Keratinocyte (primary cell): ENCODE data around the gene GRM1. TPM values are rescaled to one million over a fixed set of nuclear protein-coding genes. Genes with fewer than 3 reads are reported as not detected.

Experiments
- DNase-seq: peaks from one replicate; pipeline ENCODE4 v3.0.0-alpha.2; 2011; ENCODE audit warnings: low read depth, missing footprints, low spot score
- FAIRE-seq: peaks from 2 replicates; lab custom pipeline; 2011; peaks lifted over from hg19 to GRCh38; lab: Jason Lieb, UNC
- H2AFZ ChIP-seq: 2 replicates; pipeline ENCODE4 v1.6.0; 2012; ENCODE audit warnings: low read length, control low read depth, inconsistent platforms; ENCODE audit not compliant: control insufficient read depth
- H3K27ac ChIP-seq: 2 replicates; pipeline ENCODE4 v1.5.1; 2011; ENCODE audit warnings: low read length; ENCODE audit not compliant: control insufficient read depth, insufficient read depth
- H3K27me3 ChIP-seq: 3 replicates; pipeline ENCODE4 v1.6.0; 2011; ENCODE audit warnings: low read length; ENCODE audit not compliant: control insufficient read depth, insufficient read depth; ENCODE audit errors: extremely low read depth
- H3K36me3 ChIP-seq, 2 experiments: 2 replicates in 1 of 2; 3 replicates in 1 of 2; pipeline ENCODE4 v1.5.1; 2011; ENCODE audit warnings: low read length in 2 of 2, mild to moderate bottlenecking in 1 of 2; ENCODE audit not compliant: control insufficient read depth in 2 of 2, insufficient read depth in 2 of 2; ENCODE audit errors: extremely low read depth in 1 of 2
- H3K4me1 ChIP-seq: 3 replicates; pipeline ENCODE4 v1.5.1; 2011; ENCODE audit warnings: low read length; ENCODE audit not compliant: control insufficient read depth, insufficient read depth; ENCODE audit errors: extremely low read depth
- H3K4me2 ChIP-seq: 3 replicates; pipeline ENCODE4 v1.6.0; 2011; ENCODE audit warnings: low read depth, low read length; ENCODE audit not compliant: control insufficient read depth, insufficient read depth; ENCODE audit errors: extremely low read depth
- H3K4me3 ChIP-seq, 3 experiments: fragments of 200-600 bp in 1 of 3; sonication (generic) in 1 of 3; 2 replicates in 2 of 3; 3 replicates in 1 of 3; pipeline ENCODE4 v1.5.1; 2011 to 2016; ENCODE audit warnings: low read length in 3 of 3, mild to moderate bottlenecking in 3 of 3, control low read depth in 2 of 3, inconsistent platforms in 1 of 3, low read depth in 1 of 3, mixed read lengths in 1 of 3, mixed run types in 1 of 3, moderate library complexity in 1 of 3; ENCODE audit not compliant: control insufficient read depth in 2 of 3, insufficient read depth in 2 of 3; ENCODE audit errors: extremely low read depth in 1 of 3
- H3K79me2 ChIP-seq: 2 replicates; pipeline ENCODE4 v1.6.0; 2012; ENCODE audit warnings: low read length; ENCODE audit not compliant: control insufficient read depth, insufficient read depth
- H3K9ac ChIP-seq: 3 replicates; pipeline ENCODE4 v1.6.0; 2011; ENCODE audit warnings: low read length; ENCODE audit not compliant: control insufficient read depth, insufficient read depth; ENCODE audit errors: extremely low read depth
- H3K9me1 ChIP-seq: 3 replicates; pipeline ENCODE4 v1.6.0; 2011; ENCODE audit warnings: low read length; ENCODE audit not compliant: control insufficient read depth, insufficient read depth; ENCODE audit errors: extremely low read depth
- H3K9me3 ChIP-seq: 2 replicates; pipeline ENCODE4 v1.5.1; 2012; ENCODE audit warnings: low read depth, low read length; ENCODE audit not compliant: control insufficient read depth
- H4K20me1 ChIP-seq: 3 replicates; pipeline ENCODE4 v1.6.0; 2011; ENCODE audit warnings: low read length; ENCODE audit not compliant: control insufficient read depth, insufficient read depth; ENCODE audit errors: extremely low read depth
- CTCF ChIP-seq, 3 experiments: IDR thresholded peaks in 1 of 3; conservative IDR thresholded peaks in 1 of 3; optimal IDR thresholded peaks in 1 of 3; 2 replicates in 2 of 3; 3 replicates in 1 of 3; pipeline versions ENCODE3 to v1.5.1; 2011; ENCODE audit warnings: low read length in 3 of 3, mild to moderate bottlenecking in 3 of 3, moderate library complexity in 2 of 3, control low read depth in 1 of 3, inconsistent platforms in 1 of 3; ENCODE audit not compliant: insufficient read depth in 2 of 3; ENCODE audit errors: extremely low read depth in 1 of 3
- EZH2 ChIP-seq: IDR thresholded peaks from one replicate; pipeline ENCODE4 v1.6.1; 2012; ENCODE audit warnings: inconsistent platforms, mild to moderate bottlenecking, low read length, moderate library complexity
- dilution Hi-C: fragments of 300-500 bp; cut with MboI; formaldehyde crosslinking; loops from one replicate; pipeline ENCODE4 v1.7.0; 2020; ENCODE audit warnings: low sequenced_read_pairs; ENCODE audit not compliant: extremely low pct_ligation_motif_present
- polyA plus RNA-seq, 5 experiments: library from polyadenylated mRNA; depleted of rRNA in 3 of 5; stranded (reverse) in 3 of 5; stranded (forward) in 1 of 5; unstranded in 1 of 5; fragments of >200 nt; gene quantifications; 1 replicate in 1 of 5; 2 replicates in 3 of 5; 3 replicates in 1 of 5; pipeline versions ENCODE4 v1.2.1 to v1.2.3, GENCODE V29; 2011 to 2012; ENCODE audit warnings: missing spikeins in 2 of 5, low read depth in 1 of 5, low replicate concordance in 1 of 5

GRM1 gene
- polyA plus RNA-seq, 1 donor (not counting 4 experiments of a cell fraction or from before 2014, with no cell fraction given) = not detected

GRCh38 chr6:146103416-146104072, 74.7 kb downstream of the GRM1 start:
- H3K36me3 ChIP-seq = no peaks in the 10 kb centered on the region
- no peak for FAIRE-seq
- dilution Hi-C loops = no loop called here

GRCh38 chr6:146106532-146106931, 77.7 kb downstream of the GRM1 start:
- no peak for FAIRE-seq
- Histone ChIP-seq H3K4me1 (no peaks in the 10 kb centered on the region), H3K4me3 (no peak overlapping the region), H3K27ac (no peak overlapping the region), H2AFZ (no peak overlapping the region), H3K4me2 (no peak overlapping the region), H3K79me2 (no peaks in the 10 kb centered on the region), H3K36me3 (no peaks in the 10 kb centered on the region), H4K20me1 (no peaks in the 10 kb centered on the region), H3K9me1 (no peaks in the 10 kb centered on the region), H3K9ac (no peak overlapping the region), H3K9me3 (no peaks in the 10 kb centered on the region), H3K27me3 (no peaks in the 10 kb centered on the region)
- DNase-seq = no peak
- dilution Hi-C loops = no loop called here
- TF ChIP-seq CTCF (optimal IDR thresholded peaks at IDR 0.05 in 1 of 3, IDR thresholded peaks at IDR 0.05 in 1 of 3, conservative IDR thresholded peaks at IDR 0.05 in 1 of 3; ENCODE audit: extremely low read depth in 1 of 3, insufficient read depth in 2 of 3, low read length in 3 of 3) (no peak), EZH2 (no peak)

More at GRCh38 chr6:146103416-146104072, 74.7 kb downstream of the GRM1 start:
- Histone ChIP-seq H3K9me1 (no peaks in the 10 kb centered on the region), H3K9me3 (no peaks in the 10 kb centered on the region), H2AFZ (no peak overlapping the region), H4K20me1 (no peaks in the 10 kb centered on the region), H3K4me3 (no peak overlapping the region), H3K79me2 (no peaks in the 10 kb centered on the region), H3K27ac (no peak overlapping the region), H3K9ac (no peak overlapping the region), H3K4me1 (no peaks in the 10 kb centered on the region), H3K4me2 (no peak overlapping the region), H3K27me3 (no peaks in the 10 kb centered on the region)
- TF ChIP-seq EZH2 (no peak), CTCF (optimal IDR thresholded peaks at IDR 0.05 in 1 of 3, IDR thresholded peaks at IDR 0.05 in 1 of 3, conservative IDR thresholded peaks at IDR 0.05 in 1 of 3; ENCODE audit: extremely low read depth in 1 of 3, insufficient read depth in 2 of 3, low read length in 3 of 3) (no peak)
- DNase-seq = no peak
